Thyroid gland (tissue), 4 donors: ENCODE data around the gene CISH. TPM values are rescaled to one million over a fixed set of nuclear protein-coding genes. Genes with fewer than 3 reads are reported as not detected.

ENCODE experiments used
- DNase-seq, 2 donors: peaks; one replicate each; pipeline ENCODE4 v3.0.0-alpha.2; 2019
- H3K27ac ChIP-seq, 3 donors: fragments of 200-600 bp; sonication (generic); 1 replicate in 2 of 3; 2 replicates in 1 of 3; pipeline ENCODE4 v1.5.1; 2016 to 2019; ENCODE audit warnings: mild to moderate bottlenecking in 1 of 3, moderate library complexity in 1 of 3
- H3K27me3 ChIP-seq: fragments of 200-600 bp; sonication (generic); one replicate; pipeline ENCODE4 v1.5.1; 2019
- H3K36me3 ChIP-seq, 2 donors: fragments of 200-600 bp; sonication (generic); one replicate each; pipeline ENCODE4 v1.5.1; 2016 to 2019
- H3K4me1 ChIP-seq, 2 donors: fragments of 200-600 bp; sonication (generic); one replicate each; pipeline ENCODE4 v1.5.1; 2017 to 2019
- H3K4me3 ChIP-seq, 3 donors: fragments of 200-600 bp; sonication (generic); replicated peaks in 1 of 3; 1 replicate in 2 of 3; 2 replicates in 1 of 3; pipeline ENCODE4 v1.5.1; 2016; ENCODE audit warnings: mild to moderate bottlenecking in 1 of 3
- H3K9me3 ChIP-seq: fragments of 200-600 bp; sonication (generic); one replicate; pipeline ENCODE4 v1.5.1; 2017
- CTCF ChIP-seq, 6 experiments: fragments of 200-600 bp in 3 of 6; fragments of 450-650 bp in 3 of 6; sonication (generic) in 3 of 6; IDR thresholded peaks; one replicate each; pipeline ENCODE4 v1.5.1; 2016 to 2019; ENCODE audit warnings: antibody characterized with exemption in 6 of 6, mild to moderate bottlenecking in 2 of 6, inconsistent platforms in 1 of 6, moderate library complexity in 1 of 6
- POLR2A ChIP-seq, 2 donors: fragments of 450-650 bp; IDR thresholded peaks; one replicate each; pipeline ENCODE4 v1.6.1; 2017; ENCODE audit warnings: antibody characterized with exemption in 2 of 2, mild to moderate bottlenecking in 2 of 2, moderate library complexity in 1 of 2
- WGBS, 2 donors: methylation state at CpG; one replicate each; pipeline ENCODE4 v1.1.5; 2017; 5-methylcytosine and 5-hydroxymethylcytosine counted together
- intact Hi-C: fragments of 100-400 bp; cut with DNase I; formaldehyde crosslinking; loops from one replicate; pipeline ENCODE4 v1.15.1; 2023
- total RNA-seq, 4 donors: library from RNA; depleted of rRNA; stranded (reverse); fragments of >200 nt; gene quantifications; one replicate each; pipeline ENCODE4 v1.2.3, GENCODE V29; 2016

CISH gene
- total RNA-seq, 4 donors from 2014 or later: 31.0 to 78.1 (median 48.0) TPM

- H3K27ac ChIP-seq: peak within 1 kb of the TSS; percentile 92 to 98 (median 98)
- peaks cover 31 to 63% of the 10 kb centered on the region in 2 donors for H3K4me1 ChIP-seq
- H3K4me3 ChIP-seq: peak within 1 kb of the TSS; percentile 49 to 78 (median 71)
- H3K9me3 ChIP-seq: no peaks in the 10 kb centered on the region
- H3K36me3 ChIP-seq: no peaks in the 10 kb centered on the region
- H3K27me3 ChIP-seq: no peaks in the 10 kb centered on the region
- intact Hi-C loops: loop anchor here (5.0 kb wide), 2 partner anchors 765 to 880 kb away; no protein-coding TSS in a partner anchor
- peak; percentile 13 to 49 for TF ChIP-seq POLR2A (IDR thresholded peaks at IDR 0.05)
- peak in 2 of 6 experiments; percentile 5 to 19 for TF ChIP-seq CTCF (IDR thresholded peaks at IDR 0.05)
- DNase-seq: peak; percentile 70 to 75
- WGBS, 2 donors: 2 to 3% methylated on average over 8 to 38 of the region's 58 CpGs
Measured at GRCh38 chr3:50617096-50617791, 5.7 kb upstream of the CISH start, which contains the start of gene MAPKAPK3. TSS of gene MAPKAPK3 (plus strand) at chr3:50617151. CDS start at chr3:50617566, 415 bp downstream.

- Histone ChIP-seq H3K4me3 (peak overlapping the region; percentile 3 to 71 (median 6)), H3K4me1 (peaks cover 29 to 60% of the 10 kb centered on the region in 2 donors), H3K27me3 (no peaks in the 10 kb centered on the region), H3K9me3 (no peaks in the 10 kb centered on the region), H3K27ac (peak overlapping the region; percentile 67 to 98 (median 68)), H3K36me3 (no peaks in the 10 kb centered on the region)
- TF ChIP-seq CTCF (IDR thresholded peaks at IDR 0.05) (no peak), POLR2A (IDR thresholded peaks at IDR 0.05) (peak; percentile 19 to 74)
- intact Hi-C loops: loop anchor here (5.0 kb wide), 2 partner anchors 766 to 881 kb away; no protein-coding TSS in a partner anchor
- peak; percentile 93 to 96 for DNase-seq
- 0 to 2% methylated on average over 9 to 13 of the region's 22 CpGs for WGBS, 2 donors
Measured at GRCh38 chr3:50616770-50617095, 5.2 kb upstream of the CISH start.

GRCh38 chr3:50616003-50616769 lies 4.6 kb upstream of the CISH start:
- peak in 1 of 2 donors; percentile 14 for TF ChIP-seq POLR2A (IDR thresholded peaks at IDR 0.05)
- peak; percentile 97 to 100 (median 100) for TF ChIP-seq CTCF (IDR thresholded peaks at IDR 0.05)
- peak; percentile 89 to 91 for DNase-seq
- H3K27ac ChIP-seq: peak overlapping the region; percentile 67 to 98 (median 68)
- peaks cover 29 to 56% of the 10 kb centered on the region in 2 donors for H3K4me1 ChIP-seq
- intact Hi-C loops: loop anchor here (5.0 kb wide), 2 partner anchors 766 to 881 kb away; no protein-coding TSS in a partner anchor
- H3K27me3 ChIP-seq: no peaks in the 10 kb centered on the region
- H3K9me3 ChIP-seq: no peaks in the 10 kb centered on the region
- no peaks in the 10 kb centered on the region for H3K36me3 ChIP-seq
- 0 to 1% methylated on average over 19 to 20 of the region's 24 CpGs for WGBS, 2 donors
- H3K4me3 ChIP-seq: peak overlapping the region; percentile 3 to 71 (median 6)

- H3K4me1 ChIP-seq: peaks cover 33 to 52% of the 10 kb centered on the region in 2 donors
- no peak overlapping the region for H3K27ac ChIP-seq
- H3K27me3 ChIP-seq: no peaks in the 10 kb centered on the region
- no peak for TF ChIP-seq CTCF (IDR thresholded peaks at IDR 0.05)
- no peak for TF ChIP-seq POLR2A (IDR thresholded peaks at IDR 0.05)
- WGBS, 2 donors: 52 to 75% methylated on average over 1 of the region's 1 CpG
- no peaks in the 10 kb centered on the region for H3K36me3 ChIP-seq
- H3K9me3 ChIP-seq: no peaks in the 10 kb centered on the region
- H3K4me3 ChIP-seq: no peak overlapping the region
- no peak for DNase-seq
- intact Hi-C loops: loop anchor here (5.0 kb wide), 2 partner anchors 767 to 882 kb away; no protein-coding TSS in a partner anchor
Measured at GRCh38 chr3:50615190-50615589, 3.6 kb upstream of the CISH start.
